Upper lobe of left lung (tissue), 4 donors: Measurements from ENCODE around the gene SLC25A25.

Experiments
- EP300 ChIP-seq, 4 donors: sonication (generic); formaldehyde crosslinking; IDR thresholded peaks; one replicate each; pipeline ENCODE4 v1.5.1; 2017; ENCODE audit warnings: antibody characterized with exemption in 4 of 4, control low read depth in 2 of 4
- POLR2A ChIP-seq, 4 donors: fragments of 450-650 bp; IDR thresholded peaks; one replicate each; pipeline ENCODE4 v1.5.1; 2016 to 2017; ENCODE audit warnings: antibody characterized with exemption in 4 of 4, mild to moderate bottlenecking in 2 of 4
- POLR2AphosphoS5 ChIP-seq, 2 donors: sonication (generic); formaldehyde crosslinking; IDR thresholded peaks; one replicate each; pipeline ENCODE4 v1.5.1; 2017; ENCODE audit warnings: antibody characterized with exemption in 2 of 2
- TF ChIP-seq, protein P1 (sequence below), 6 experiments: fragments of 450-650 bp in 4 of 6; fragments of 200-600 bp in 2 of 6; sonication (generic) in 2 of 6; IDR thresholded peaks; one replicate each; pipeline ENCODE4 v1.5.1; 2016 to 2019; ENCODE audit warnings: antibody characterized with exemption in 6 of 6

GRCh38 chr9:128127990-128128835, 60.2 kb downstream of the SLC25A25 start:
- TF ChIP-seq POLR2A (IDR thresholded peaks at IDR 0.05) (peak in 2 of 4 donors; percentile 33 to 53), EP300 (IDR thresholded peaks at IDR 0.05) (no peak), POLR2AphosphoS5 (IDR thresholded peaks at IDR 0.05) (peak; percentile 41 to 59)
- TF ChIP-seq, protein P1, sequence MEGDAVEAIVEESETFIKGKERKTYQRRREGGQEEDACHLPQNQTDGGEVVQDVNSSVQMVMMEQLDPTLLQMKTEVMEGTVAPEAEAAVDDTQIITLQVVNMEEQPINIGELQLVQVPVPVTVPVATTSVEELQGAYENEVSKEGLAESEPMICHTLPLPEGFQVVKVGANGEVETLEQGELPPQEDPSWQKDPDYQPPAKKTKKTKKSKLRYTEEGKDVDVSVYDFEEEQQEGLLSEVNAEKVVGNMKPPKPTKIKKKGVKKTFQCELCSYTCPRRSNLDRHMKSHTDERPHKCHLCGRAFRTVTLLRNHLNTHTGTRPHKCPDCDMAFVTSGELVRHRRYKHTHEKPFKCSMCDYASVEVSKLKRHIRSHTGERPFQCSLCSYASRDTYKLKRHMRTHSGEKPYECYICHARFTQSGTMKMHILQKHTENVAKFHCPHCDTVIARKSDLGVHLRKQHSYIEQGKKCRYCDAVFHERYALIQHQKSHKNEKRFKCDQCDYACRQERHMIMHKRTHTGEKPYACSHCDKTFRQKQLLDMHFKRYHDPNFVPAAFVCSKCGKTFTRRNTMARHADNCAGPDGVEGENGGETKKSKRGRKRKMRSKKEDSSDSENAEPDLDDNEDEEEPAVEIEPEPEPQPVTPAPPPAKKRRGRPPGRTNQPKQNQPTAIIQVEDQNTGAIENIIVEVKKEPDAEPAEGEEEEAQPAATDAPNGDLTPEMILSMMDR (IDR thresholded peaks at IDR 0.05), result peak in 3 of 6 experiments; percentile 4 to 13 (median 8)
